GM23338 (cell line): ENCODE results near the gene RASEF. TPM values are rescaled to one million over a fixed set of nuclear protein-coding genes. Genes with fewer than 3 reads are reported as not detected.

Experiments used
- ATAC-seq: fragments of 200-7000 bp; cut with Tn5 transposase; 3 replicates; pipeline ENCODE4 v1.9.1; 2020
- DNase-seq: peaks from one replicate; pipeline ENCODE4 v3.0.0-alpha.2; 2015; ENCODE audit warnings: low spot score
- H2AFZ ChIP-seq: fragments of 200-600 bp; sonication (generic); 2 replicates; pipeline ENCODE4 v1.8.0; 2016; ENCODE audit warnings: antibody characterized with exemption, mild to moderate bottlenecking, moderate library complexity
- H3F3A ChIP-seq: fragments of 200-600 bp; sonication (generic); replicated peaks from 2 replicates; pipeline ENCODE4 v1.8.0; 2017; ENCODE audit warnings: antibody characterized with exemption, mixed run types, low read depth
- H3K27ac ChIP-seq: fragments of 200-600 bp; sonication (generic); 2 replicates; pipeline ENCODE4 v1.6.1; 2016; ENCODE audit warnings: low read depth
- H3K27me3 ChIP-seq: fragments of 200-600 bp; sonication (generic); 2 replicates; pipeline ENCODE4 v1.8.0; 2016; ENCODE audit warnings: mild to moderate bottlenecking, mixed run types, moderate library complexity; ENCODE audit not compliant: insufficient read depth
- H3K36me3 ChIP-seq: fragments of 200-600 bp; sonication (generic); 2 replicates; pipeline ENCODE4 v1.8.0; 2016; ENCODE audit warnings: mild to moderate bottlenecking; ENCODE audit not compliant: insufficient read depth
- H3K4me1 ChIP-seq: fragments of 200-600 bp; sonication (generic); 2 replicates; pipeline ENCODE4 v1.8.0; 2016; ENCODE audit warnings: mild to moderate bottlenecking, moderate library complexity; ENCODE audit not compliant: insufficient read depth
- H3K4me2 ChIP-seq: fragments of 200-600 bp; sonication (generic); 2 replicates; pipeline ENCODE4 v1.7.1; 2017; ENCODE audit warnings: mixed run types
- H3K4me3 ChIP-seq: fragments of 200-600 bp; sonication (generic); 2 replicates; pipeline ENCODE4 v1.6.1; 2016; ENCODE audit warnings: mixed run types
- H3K79me2 ChIP-seq: fragments of 200-600 bp; sonication (generic); replicated peaks from 2 replicates; pipeline ENCODE4 v1.8.0; 2017; ENCODE audit warnings: mild to moderate bottlenecking; ENCODE audit not compliant: insufficient read depth
- H3K9me2 ChIP-seq: fragments of 200-600 bp; sonication (generic); 2 replicates; pipeline ENCODE4 v1.8.0; 2017; ENCODE audit not compliant: insufficient read depth
- H4K20me1 ChIP-seq: fragments of 200-600 bp; sonication (generic); replicated peaks from 2 replicates; pipeline ENCODE4 v1.8.0; 2017; ENCODE audit warnings: mild to moderate bottlenecking; ENCODE audit not compliant: insufficient read depth
- H3K27ac Mint-ChIP-seq: 2 replicates; pipeline ENCODE4 v1.8.0; 2020; ENCODE audit warnings: inconsistent platforms, mild to moderate bottlenecking, moderate library complexity, mixed read lengths
- H3K27me3 Mint-ChIP-seq: 3 replicates; pipeline ENCODE4 v1.8.0; 2022; ENCODE audit warnings: low read depth, mild to moderate bottlenecking, moderate library complexity, mixed read lengths, inconsistent platforms; ENCODE audit not compliant: insufficient read depth, poor library complexity
- H3K36me3 Mint-ChIP-seq: 3 replicates; pipeline ENCODE4 v1.8.0; 2021; ENCODE audit warnings: low read depth, mild to moderate bottlenecking, inconsistent platforms, moderate library complexity, mixed read lengths
- H3K4me1 Mint-ChIP-seq: 3 replicates; pipeline ENCODE4 v1.8.0; 2020; ENCODE audit warnings: mild to moderate bottlenecking, inconsistent platforms, mixed read lengths
- H3K4me3 Mint-ChIP-seq: 3 replicates; pipeline ENCODE4 v1.8.0; 2021; ENCODE audit warnings: moderate library complexity, mild to moderate bottlenecking, inconsistent platforms, mixed read lengths
- H3K9me3 Mint-ChIP-seq: 3 replicates; pipeline ENCODE4 v1.8.0; 2020; ENCODE audit warnings: moderate library complexity, mild to moderate bottlenecking, inconsistent platforms, mixed read lengths
- CREB1 ChIP-seq: fragments of 250-450 bp; sonication (Bioruptor Pico); IDR thresholded peaks from 2 replicates; pipeline ENCODE4 v1.5.0; 2020; ENCODE audit warnings: low read depth, mild to moderate bottlenecking, moderate library complexity
- CTCF ChIP-seq, 2 experiments: fragments of 200-600 bp in 1 of 2; sonication (generic) in 1 of 2; conservative IDR thresholded peaks; 2 replicates each; pipeline versions ENCODE4 v1.5.1 to v1.6.1; 2016 to 2017; ENCODE audit warnings: antibody characterized with exemption in 2 of 2, low read depth in 2 of 2, mild to moderate bottlenecking in 2 of 2, moderate library complexity in 1 of 2
- EZH2 ChIP-seq: fragments of 200-600 bp; sonication (generic); IDR thresholded peaks from one replicate; pipeline ENCODE4 v1.8.0; 2017; ENCODE audit warnings: antibody characterized with exemption, mild to moderate bottlenecking, low read depth; ENCODE audit not compliant: unreplicated experiment
- EZH2phosphoT487 ChIP-seq: fragments of 200-600 bp; sonication (generic); IDR thresholded peaks from one replicate; pipeline ENCODE4 v1.8.1; 2018; ENCODE audit warnings: antibody characterized with exemption; ENCODE audit not compliant: unreplicated experiment
- JUNB ChIP-seq: IDR thresholded peaks from one replicate; pipeline ENCODE4 v1.6.1; 2016; ENCODE audit warnings: antibody characterized with exemption; ENCODE audit not compliant: unreplicated experiment
- NANOG ChIP-seq: IDR thresholded peaks from 2 replicates; pipeline ENCODE4 v1.6.1; 2016; ENCODE audit warnings: antibody characterized with exemption, borderline replicate concordance
- POLR2AphosphoS5 ChIP-seq: IDR thresholded peaks from 2 replicates; pipeline ENCODE4 v1.6.1; 2016; ENCODE audit warnings: antibody characterized with exemption, low read depth
- REST ChIP-seq: IDR thresholded peaks from one replicate; pipeline ENCODE4 v1.6.1; 2018; ENCODE audit warnings: antibody characterized with exemption; ENCODE audit not compliant: unreplicated experiment
- STAT1 ChIP-seq: IDR thresholded peaks from one replicate; pipeline ENCODE4 v1.6.1; 2016; ENCODE audit warnings: antibody characterized with exemption; ENCODE audit not compliant: unreplicated experiment
- ZNF114 ChIP-seq: fragments of 250-450 bp; sonication (Bioruptor Pico); IDR thresholded peaks from 2 replicates; pipeline ENCODE4 v1.5.0; 2020; ENCODE audit warnings: mild to moderate bottlenecking, moderate library complexity
- ZNF331 ChIP-seq: fragments of 250-450 bp; sonication (Bioruptor Pico); IDR thresholded peaks from 2 replicates; pipeline ENCODE4 v1.5.0; 2020; ENCODE audit warnings: low read depth, mild to moderate bottlenecking, moderate library complexity
- ZNF462 ChIP-seq: fragments of 250-450 bp; sonication (Bioruptor Pico); IDR thresholded peaks from 2 replicates; pipeline ENCODE4 v1.5.0; 2020; ENCODE audit warnings: mild to moderate bottlenecking, moderate library complexity
- polyA plus RNA-seq: library from polyadenylated mRNA; unstranded; fragments of >200 nt; fragmentation: Nextera tagmentation; extraction: Ambion mirVana; gene quantifications from 2 replicates; pipeline ENCODE4 v1.2.1, GENCODE V29; 2016
- total RNA-seq: library from RNA; depleted of rRNA; stranded (reverse); fragments of >200 nt; shearing (Covaris generic); gene quantifications from 2 replicates; pipeline ENCODE4 v1.2.3, GENCODE V29; 2014

Gene RASEF
- total and polyA plus RNA-seq, 2 experiments from 2014 or later: 3.6 to 10.4 TPM

GRCh38 chr9:82997476-82998140, 65.3 kb downstream of the RASEF start:
- Mint-ChIP-seq H3K27ac (no peak overlapping the region), H3K4me1 (peaks cover 13% of the 10 kb centered on the region), H3K27me3 (peaks cover 3% of the 10 kb centered on the region), H3K9me3 (no peaks in the 10 kb centered on the region), H3K4me3 (no peak overlapping the region), H3K36me3 (no peaks in the 10 kb centered on the region)
- Histone ChIP-seq H3K27me3 (no peaks in the 10 kb centered on the region), H2AFZ (no peak overlapping the region), H3K9me2 (no peaks in the 10 kb centered on the region), H3K4me3 (no peak overlapping the region), H3K36me3 (no peaks in the 10 kb centered on the region), H3F3A (no peaks in the 10 kb centered on the region), H3K4me1 (peaks cover 18% of the 10 kb centered on the region), H3K79me2 (no peaks in the 10 kb centered on the region), H3K27ac (no peak overlapping the region), H4K20me1 (no peaks in the 10 kb centered on the region), H3K4me2 (no peak overlapping the region)
- DNase-seq (no peak), ATAC-seq (no peak)
- TF ChIP-seq CTCF (conservative IDR thresholded peaks at IDR 0.05; ENCODE audit: low read depth in 2 of 2): no peak
- TF ChIP-seq EZH2: no peak
- TF ChIP-seq REST: no peak
- no peak for TF ChIP-seq NANOG
- TF ChIP-seq ZNF331: no peak
- no peak for TF ChIP-seq STAT1
- TF ChIP-seq POLR2AphosphoS5: no peak
- no peak for TF ChIP-seq JUNB
- TF ChIP-seq ZNF462: no peak
- no peak for TF ChIP-seq ZNF114 (CRISPR knock-in tag)
- no peak for TF ChIP-seq CREB1 (CRISPR knock-in tag)
- no peak for TF ChIP-seq EZH2phosphoT487
